ENCODE data around the gene ZFP57. TPM values are rescaled to one million over a fixed set of nuclear protein-coding genes. Genes with fewer than 3 reads are reported as not detected.

The ZFP57 gene
- total RNA-seq, 2 experiments from 2014 or later: not detected

DNA sequence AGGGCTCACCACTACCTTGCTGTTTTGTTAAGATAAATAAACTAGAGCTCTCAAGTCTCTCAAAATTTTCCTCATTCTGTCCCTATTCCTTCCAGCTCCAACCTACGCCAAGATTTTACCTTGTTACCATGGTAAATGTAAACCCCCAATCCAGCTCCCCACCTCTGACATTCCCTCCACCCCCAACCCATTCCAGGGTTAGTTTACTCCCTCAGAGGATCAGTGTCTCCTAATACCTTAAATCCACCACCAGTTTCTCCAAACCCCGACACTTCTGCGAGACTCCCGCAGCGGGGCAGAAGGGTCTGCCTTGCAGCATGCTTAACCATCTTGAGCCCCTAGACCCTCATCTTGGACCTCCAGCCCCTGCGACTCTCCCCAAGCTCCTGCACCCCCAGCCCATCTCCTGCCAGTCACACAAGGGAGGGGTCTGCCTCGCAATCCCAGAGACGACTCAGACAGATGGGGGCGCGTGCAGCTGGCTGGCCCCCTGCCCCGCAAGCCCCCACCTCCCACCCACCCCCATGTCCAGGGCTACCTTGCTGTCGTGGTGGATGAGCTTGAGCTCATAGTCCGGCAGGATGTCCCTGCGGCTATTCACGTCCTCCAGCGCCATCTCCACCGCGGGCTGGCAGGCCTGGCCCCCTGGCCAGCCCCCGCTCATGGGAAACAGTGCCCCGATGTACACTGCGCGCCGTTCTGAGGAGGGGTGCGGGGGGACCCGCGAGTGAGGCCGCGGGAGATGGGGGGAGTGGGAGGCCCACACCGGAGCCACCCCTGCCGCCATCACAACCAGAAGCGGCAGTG, 53.8 kb downstream of the ZFP57 start:
- Mint-ChIP-seq H3K27ac (peak overlapping the region; percentile 50), H3K4me1 (peaks cover 35% of the 10 kb centered on the region), H3K36me3 (ENCODE audit: low read depth) (peaks cover 21% of the 10 kb centered on the region), H3K4me3 (peak overlapping the region; percentile 53), H3K9me3 (no peaks in the 10 kb centered on the region), H3K27me3 (peaks cover 17% of the 10 kb centered on the region)
- DNase-seq: no peak
- ChIA-PET POLR2A (no interaction called here), CTCF (interaction anchor here (0.6 to 2.1 kb wide), 4 partner anchors 8 to 23 kb away, joined by 3 to 6 read pairs (median 4); no protein-coding TSS in a partner anchor)

DNA sequence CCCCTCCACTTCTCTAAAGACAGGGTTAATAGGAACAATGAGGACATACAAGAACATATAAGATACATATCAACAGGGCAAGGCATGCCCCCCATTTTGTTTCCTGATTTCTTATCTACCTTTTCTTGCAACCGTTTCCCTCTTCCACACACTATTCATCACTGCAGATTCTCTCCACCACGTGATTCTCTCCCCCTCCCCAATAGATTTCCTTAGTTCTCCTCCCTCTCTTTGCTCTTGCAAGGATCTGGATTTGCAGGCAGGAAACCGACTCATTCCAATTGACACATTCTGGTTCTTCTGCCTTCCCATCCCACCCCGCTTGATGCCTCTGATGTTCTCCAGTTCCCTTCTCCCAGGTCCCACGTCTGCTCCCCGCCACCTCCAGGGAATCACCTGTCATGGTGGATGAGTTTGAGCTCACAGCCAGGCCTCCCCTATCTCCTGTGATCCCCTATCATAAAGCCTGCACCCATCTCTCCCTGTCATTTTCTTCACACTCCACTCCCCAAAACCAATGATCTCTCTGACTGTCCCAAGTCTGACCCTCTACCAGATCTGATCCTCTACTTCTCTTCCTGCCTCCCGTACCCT, 55.5 kb downstream of the ZFP57 start:
- no peaks in the 10 kb centered on the region for H3K9me3 Mint-ChIP-seq
- H3K36me3 Mint-ChIP-seq (ENCODE audit: low read depth): peaks cover 23% of the 10 kb centered on the region
- ChIA-PET POLR2A (no interaction called here), CTCF (no interaction called here)
- DNase-seq: no peak
- no peak overlapping the region for H3K27ac Mint-ChIP-seq
- peaks cover 19% of the 10 kb centered on the region for H3K4me1 Mint-ChIP-seq
- H3K27me3 Mint-ChIP-seq: peaks cover 17% of the 10 kb centered on the region
- no peak overlapping the region for H3K4me3 Mint-ChIP-seq

GRCh38 chr6:29624520-29624961, 56.4 kb downstream of the ZFP57 start:
- H3K4me1 Mint-ChIP-seq: peaks cover 15% of the 10 kb centered on the region
- ChIA-PET CTCF (interaction anchor here (1.0 to 1.8 kb wide), 2 partner anchors 9 to 25 kb away, joined by 3 to 6 read pairs; partner anchors contain the start of gene GABBR1), POLR2A (no interaction called here)
- no peaks in the 10 kb centered on the region for H3K9me3 Mint-ChIP-seq
- no peak overlapping the region for H3K27ac Mint-ChIP-seq
- no peak for DNase-seq
- H3K27me3 Mint-ChIP-seq: peaks cover 15% of the 10 kb centered on the region
- H3K4me3 Mint-ChIP-seq: no peak overlapping the region
- H3K36me3 Mint-ChIP-seq (ENCODE audit: low read depth): peaks cover 24% of the 10 kb centered on the region

Other genes with a start within 250 kb of the ZFP57 start
- not detected for gene OR10C1, start 241.8 kb downstream of the ZFP57 start, total RNA-seq
- not detected for gene OR11A1, start 224.1 kb downstream of the ZFP57 start, total RNA-seq
- gene OR2H1, start 224.0 kb downstream of the ZFP57 start, total RNA-seq: not detected
- not detected for gene MAS1L, start 193.2 kb downstream of the ZFP57 start, total RNA-seq
- gene UBD, start 121.4 kb downstream of the ZFP57 start, total RNA-seq: under 1 TPM; 0.37 to 0.42 TPM
- gene OR2H2, start 96.0 kb downstream of the ZFP57 start, total RNA-seq: not detected
- gene GABBR1, start 48.0 kb downstream of the ZFP57 start, total RNA-seq: 10 to 100 TPM; 48.5 to 50.5 TPM
- not detected for gene MOG, start 24.1 kb downstream of the ZFP57 start, total RNA-seq
- gene HLA-F, start 42.3 kb upstream of the ZFP57 start, total RNA-seq: 100 to 1,000 TPM; 315 to 372 TPM
- 1 to 10 TPM; 1.3 TPM for gene HLA-G, start 146.7 kb upstream of the ZFP57 start, total RNA-seq